ENCODE data around the gene APOBEC3G. TPM values are rescaled to one million over a fixed set of nuclear protein-coding genes. Genes with fewer than 3 reads are reported as not detected.

Gene APOBEC3G
- polyA plus RNA-seq, 1 of the 3 experiments (the other 2 are of a cell fraction), result not detected

- no peak for DNase-seq
- Histone ChIP-seq H4K20me1 (ENCODE audit: insufficient read depth) (no peaks in the 10 kb centered on the region), H3F3A (replicated peaks; ENCODE audit: insufficient read depth) (no peaks in the 10 kb centered on the region), H3K4me3 (ENCODE audit: low read depth in 2 of 2, low read length in 1 of 2) (no peak overlapping the region), H3K9me2 (no peaks in the 10 kb centered on the region), H3K36me3 (replicated peaks in 1 of 2; ENCODE audit: control insufficient read depth in 1 of 2, insufficient read depth in 2 of 2, low read length in 1 of 2) (no peaks in the 10 kb centered on the region), H3K79me2 (ENCODE audit: insufficient read depth) (no peaks in the 10 kb centered on the region), H3K9ac (no peak overlapping the region), H3K9me3 (no peaks in the 10 kb centered on the region), H3K27me3 (ENCODE audit: insufficient read depth) (no peaks in the 10 kb centered on the region), H3K4me2 (no peak overlapping the region), H3K4me1 (ENCODE audit: control insufficient read depth in 1 of 2, insufficient read depth in 2 of 2, low read depth in 1 of 2, low read length in 1 of 2) (peaks cover 0 to 5% of the 10 kb centered on the region in 2 experiments; a peak in 1 of 4 replicates), H3K27ac (ENCODE audit: low read depth in 2 of 2, low read length in 1 of 2) (no peak overlapping the region), H2AFZ (ENCODE audit: low read depth) (no peak overlapping the region)
- POLR2A ChIA-PET, result no interaction called here
- CTCF ChIA-PET, result interaction anchor here (1.0 kb wide), 1 partner anchor 9 kb away, joined by 3 read pairs; no protein-coding TSS in a partner anchor
- TF ChIP-seq RXRA (IDR thresholded peaks at IDR 0.05; ENCODE audit: borderline replicate concordance, low read depth) (no peak), FOXJ3 (CRISPR knock-in tag; IDR thresholded peaks at IDR 0.05) (no peak), NRF1 (IDR thresholded peaks at IDR 0.05; ENCODE audit: low read depth, low read length) (no peak), TAF1 (IDR thresholded peaks at IDR 0.05; ENCODE audit: borderline replicate concordance, low read depth, low read length) (no peak), TEAD4 (IDR thresholded peaks at IDR 0.05; ENCODE audit: borderline replicate concordance, insufficient read depth) (no peak), MXI1 (IDR thresholded peaks at IDR 0.05; ENCODE audit: low read depth, low read length) (no peak), ELF1 (IDR thresholded peaks at IDR 0.05) (no peak), MEF2A (IDR thresholded peaks at IDR 0.05; ENCODE audit: borderline replicate concordance, low read depth) (no peak), RAD21 (IDR thresholded peaks at IDR 0.05; ENCODE audit: low read length) (no peak), GABPA (IDR thresholded peaks at IDR 0.05; ENCODE audit: low read depth) (no peak), EZH2phosphoT487 (IDR thresholded peaks at IDR 0.05; ENCODE audit: borderline replicate concordance, low read depth) (no peak), REST (IDR thresholded peaks at IDR 0.05; ENCODE audit: low read depth, low read length) (no peak), SIN3A (IDR thresholded peaks at IDR 0.05; ENCODE audit: borderline replicate concordance, low read depth, low read length) (no peak), NFIC (IDR thresholded peaks at IDR 0.05; ENCODE audit: borderline replicate concordance) (no peak)
- TF ChIP-seq, protein P1, sequence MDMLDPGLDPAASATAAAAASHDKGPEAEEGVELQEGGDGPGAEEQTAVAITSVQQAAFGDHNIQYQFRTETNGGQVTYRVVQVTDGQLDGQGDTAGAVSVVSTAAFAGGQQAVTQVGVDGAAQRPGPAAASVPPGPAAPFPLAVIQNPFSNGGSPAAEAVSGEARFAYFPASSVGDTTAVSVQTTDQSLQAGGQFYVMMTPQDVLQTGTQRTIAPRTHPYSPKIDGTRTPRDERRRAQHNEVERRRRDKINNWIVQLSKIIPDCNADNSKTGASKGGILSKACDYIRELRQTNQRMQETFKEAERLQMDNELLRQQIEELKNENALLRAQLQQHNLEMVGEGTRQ (IDR thresholded peaks at IDR 0.05; ENCODE audit: borderline replicate concordance, low read depth, low read length), result no peak
- TF ChIP-seq, protein P2, sequence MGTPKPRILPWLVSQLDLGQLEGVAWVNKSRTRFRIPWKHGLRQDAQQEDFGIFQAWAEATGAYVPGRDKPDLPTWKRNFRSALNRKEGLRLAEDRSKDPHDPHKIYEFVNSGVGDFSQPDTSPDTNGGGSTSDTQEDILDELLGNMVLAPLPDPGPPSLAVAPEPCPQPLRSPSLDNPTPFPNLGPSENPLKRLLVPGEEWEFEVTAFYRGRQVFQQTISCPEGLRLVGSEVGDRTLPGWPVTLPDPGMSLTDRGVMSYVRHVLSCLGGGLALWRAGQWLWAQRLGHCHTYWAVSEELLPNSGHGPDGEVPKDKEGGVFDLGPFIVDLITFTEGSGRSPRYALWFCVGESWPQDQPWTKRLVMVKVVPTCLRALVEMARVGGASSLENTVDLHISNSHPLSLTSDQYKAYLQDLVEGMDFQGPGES (IDR thresholded peaks at IDR 0.05; ENCODE audit: low read depth, low read length), result no peak
- TF ChIP-seq, protein P3, sequence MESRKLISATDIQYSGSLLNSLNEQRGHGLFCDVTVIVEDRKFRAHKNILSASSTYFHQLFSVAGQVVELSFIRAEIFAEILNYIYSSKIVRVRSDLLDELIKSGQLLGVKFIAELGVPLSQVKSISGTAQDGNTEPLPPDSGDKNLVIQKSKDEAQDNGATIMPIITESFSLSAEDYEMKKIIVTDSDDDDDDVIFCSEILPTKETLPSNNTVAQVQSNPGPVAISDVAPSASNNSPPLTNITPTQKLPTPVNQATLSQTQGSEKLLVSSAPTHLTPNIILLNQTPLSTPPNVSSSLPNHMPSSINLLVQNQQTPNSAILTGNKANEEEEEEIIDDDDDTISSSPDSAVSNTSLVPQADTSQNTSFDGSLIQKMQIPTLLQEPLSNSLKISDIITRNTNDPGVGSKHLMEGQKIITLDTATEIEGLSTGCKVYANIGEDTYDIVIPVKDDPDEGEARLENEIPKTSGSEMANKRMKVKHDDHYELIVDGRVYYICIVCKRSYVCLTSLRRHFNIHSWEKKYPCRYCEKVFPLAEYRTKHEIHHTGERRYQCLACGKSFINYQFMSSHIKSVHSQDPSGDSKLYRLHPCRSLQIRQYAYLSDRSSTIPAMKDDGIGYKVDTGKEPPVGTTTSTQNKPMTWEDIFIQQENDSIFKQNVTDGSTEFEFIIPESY (IDR thresholded peaks at IDR 0.05; ENCODE audit: borderline replicate concordance, low read depth), result no peak
- TF ChIP-seq, protein P4, sequence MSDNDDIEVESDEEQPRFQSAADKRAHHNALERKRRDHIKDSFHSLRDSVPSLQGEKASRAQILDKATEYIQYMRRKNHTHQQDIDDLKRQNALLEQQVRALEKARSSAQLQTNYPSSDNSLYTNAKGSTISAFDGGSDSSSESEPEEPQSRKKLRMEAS (IDR thresholded peaks at IDR 0.05; ENCODE audit: low read depth), result no peak
- 83% methylated on average over 6 of the region's 8 CpGs for WGBS (ENCODE audit: low lambda C conversion rate)
Measured at GRCh38 chr22:39130152-39130704, 53.2 kb downstream of the APOBEC3G start.

Measured in SK-N-SH (cell line).